GM10248 (cell line): ENCODE measurements around the gene PHACTR1.

Source experiments
- CTCF ChIA-PET: fragments of 300-600 bp; sonication (Branson Sonifier 250); formaldehyde crosslinking; extraction: SDS; loops from one replicate; lab custom pipeline; 2021; ENCODE audit warnings: antibody characterized with exemption; lab: Yijun Ruan, JAX
- POLR2A ChIA-PET: fragments of 350-650 bp; sonication (Branson Sonifier 250); formaldehyde crosslinking; extraction: SDS; loops from one replicate; lab custom pipeline; 2020; ENCODE audit warnings: antibody characterized with exemption; lab: Yijun Ruan, JAX
- DNase-seq: peaks from one replicate; pipeline ENCODE4 v3.0.0; 2012; ENCODE audit errors: extremely low spot score
- TF ChIP-seq, protein P1 (sequence below): IDR thresholded peaks from 2 replicates; pipeline ENCODE4 v1.5.1; 2012; ENCODE audit warnings: mild to moderate bottlenecking, low read depth; ENCODE audit errors: extremely low read depth, missing control alignments, control extremely low read depth

Gene PHACTR1

GRCh38 chr6:13274707-13275434 is 558.3 kb downstream of the PHACTR1 start:
- TF ChIP-seq, protein P1, sequence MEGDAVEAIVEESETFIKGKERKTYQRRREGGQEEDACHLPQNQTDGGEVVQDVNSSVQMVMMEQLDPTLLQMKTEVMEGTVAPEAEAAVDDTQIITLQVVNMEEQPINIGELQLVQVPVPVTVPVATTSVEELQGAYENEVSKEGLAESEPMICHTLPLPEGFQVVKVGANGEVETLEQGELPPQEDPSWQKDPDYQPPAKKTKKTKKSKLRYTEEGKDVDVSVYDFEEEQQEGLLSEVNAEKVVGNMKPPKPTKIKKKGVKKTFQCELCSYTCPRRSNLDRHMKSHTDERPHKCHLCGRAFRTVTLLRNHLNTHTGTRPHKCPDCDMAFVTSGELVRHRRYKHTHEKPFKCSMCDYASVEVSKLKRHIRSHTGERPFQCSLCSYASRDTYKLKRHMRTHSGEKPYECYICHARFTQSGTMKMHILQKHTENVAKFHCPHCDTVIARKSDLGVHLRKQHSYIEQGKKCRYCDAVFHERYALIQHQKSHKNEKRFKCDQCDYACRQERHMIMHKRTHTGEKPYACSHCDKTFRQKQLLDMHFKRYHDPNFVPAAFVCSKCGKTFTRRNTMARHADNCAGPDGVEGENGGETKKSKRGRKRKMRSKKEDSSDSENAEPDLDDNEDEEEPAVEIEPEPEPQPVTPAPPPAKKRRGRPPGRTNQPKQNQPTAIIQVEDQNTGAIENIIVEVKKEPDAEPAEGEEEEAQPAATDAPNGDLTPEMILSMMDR, result no peak
- DNase-seq, result no peak
- ChIA-PET CTCF (interaction anchor here (0.7 to 2.7 kb wide), 8 partner anchors 8 to 80 kb away, joined by 3 to 9 read pairs (median 3); no protein-coding TSS in a partner anchor), POLR2A (interaction anchor here (0.9 to 2.0 kb wide), 4 partner anchors 11 to 28 kb away, joined by 3 to 6 read pairs (median 4); no protein-coding TSS in a partner anchor)

- CTCF ChIA-PET, result interaction anchor here (0.7 to 2.7 kb wide), 5 partner anchors 10 to 80 kb away, joined by 3 to 9 read pairs (median 3); no protein-coding TSS in a partner anchor
- POLR2A ChIA-PET, result interaction anchor here (0.6 to 2.0 kb wide), 6 partner anchors 10 to 1970 kb away, joined by 3 to 6 read pairs (median 4); partner anchors contain the start of gene JARID2
- no peak for DNase-seq
- TF ChIP-seq, protein P1, result no peak
These were observed 558.9 kb downstream of the PHACTR1 start for GRCh38 chr6:13275435-13275989.

GRCh38 chr6:13277231-13277630 is 560.7 kb downstream of the PHACTR1 start:
- POLR2A ChIA-PET, result interaction anchor here (1.6 kb wide), 1 partner anchor 19 kb away, joined by 3 read pairs; no protein-coding TSS in a partner anchor
- no peak for DNase-seq
- CTCF ChIA-PET, result interaction anchor here (0.7 to 3.0 kb wide), 6 partner anchors 10 to 82 kb away, joined by 3 to 17 read pairs (median 3); no protein-coding TSS in a partner anchor
- TF ChIP-seq, protein P1, result no peak

DNA sequence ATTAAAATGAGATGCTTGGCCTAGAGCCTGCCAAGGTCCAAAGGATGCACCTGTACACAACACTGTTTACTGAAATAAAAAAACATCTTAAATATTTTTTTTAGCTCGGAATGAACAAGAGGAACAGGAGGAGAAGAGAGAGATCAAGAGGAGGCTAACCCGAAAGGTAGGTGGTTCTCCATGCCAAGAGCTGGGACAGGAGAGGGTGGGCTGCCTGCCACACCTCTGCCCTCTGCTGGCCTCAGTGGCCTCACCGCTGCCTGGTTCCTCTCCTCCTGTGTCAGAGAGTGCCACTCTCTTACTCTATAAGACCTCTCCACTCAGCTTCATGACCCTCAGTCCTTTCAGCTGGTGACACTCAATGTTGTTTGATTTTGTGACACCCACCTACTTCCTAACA is 561.6 kb downstream of the PHACTR1 start:
- TF ChIP-seq, protein P1, result peak; percentile 46
- ChIA-PET CTCF (interaction anchor here (0.8 to 3.0 kb wide), 7 partner anchors 19 to 337 kb away, joined by 3 to 17 read pairs (median 3); partner anchors contain the start of gene NOL7), POLR2A (interaction anchor here (1.2 to 1.6 kb wide), 2 partner anchors 20 to 24 kb away, joined by 3 read pairs; no protein-coding TSS in a partner anchor)
- DNase-seq, result no peak

- TF ChIP-seq, protein P1, result no peak
- ChIA-PET CTCF (interaction anchor here (1.1 to 3.0 kb wide), 3 partner anchors 20 to 84 kb away, joined by 4 to 17 read pairs (median 4); no protein-coding TSS in a partner anchor), POLR2A (interaction anchor here (0.6 to 1.2 kb wide), 3 partner anchors 9 to 306 kb away, joined by 3 to 10 read pairs (median 4); no protein-coding TSS in a partner anchor)
- no peak for DNase-seq
These were observed 562.4 kb downstream of the PHACTR1 start for GRCh38 chr6:13278991-13279390.

- CTCF ChIA-PET, result interaction anchor here (3.0 kb wide), 1 partner anchor 85 kb away, joined by 17 read pairs; no protein-coding TSS in a partner anchor
- POLR2A ChIA-PET, result interaction anchor here (1.1 kb wide), 1 partner anchor 8 kb away, joined by 10 read pairs; no protein-coding TSS in a partner anchor
- no peak for DNase-seq
- TF ChIP-seq, protein P1, result no peak
These were observed 563.7 kb downstream of the PHACTR1 start for GRCh38 chr6:13280254-13280653.
